Activated CD4-positive, alpha-beta memory T cell treated with anti-CD3 and anti-CD28 coated beads for 36 hours (primary cell): ENCODE measurements around the gene MAML2. TPM values are rescaled to one million over a fixed set of nuclear protein-coding genes. Genes with fewer than 3 reads are reported as not detected.

Source experiments
- CTCF ChIA-PET: fragments of 350-600 bp; sonication (Branson Sonifier 250); formaldehyde crosslinking; loops from one replicate; lab custom pipeline; 2021; ENCODE audit warnings: antibody characterized with exemption, inconsistent platforms; lab: Charles Lee
- POLR2A ChIA-PET: fragments of 350-600 bp; sonication (Branson Sonifier 250); formaldehyde crosslinking; loops from one replicate; lab custom pipeline; 2021; ENCODE audit warnings: antibody characterized with exemption; lab: Charles Lee
- DNase-seq: peaks from one replicate; pipeline ENCODE4 v3.0.0-alpha.2; 2020
- H3K27ac Mint-ChIP-seq: one replicate; pipeline ENCODE4 v1.8.0; 2021; ENCODE audit warnings: mixed read lengths
- H3K27me3 Mint-ChIP-seq: one replicate; pipeline ENCODE4 v1.8.0; 2021; ENCODE audit warnings: mixed read lengths
- H3K36me3 Mint-ChIP-seq: one replicate; pipeline ENCODE4 v1.8.0; 2021; ENCODE audit warnings: mixed read lengths
- H3K4me1 Mint-ChIP-seq: one replicate; pipeline ENCODE4 v1.8.0; 2021; ENCODE audit warnings: low read depth, mixed read lengths
- H3K4me3 Mint-ChIP-seq: one replicate; pipeline ENCODE4 v1.8.0; 2021; ENCODE audit warnings: mild to moderate bottlenecking, mixed read lengths
- H3K9me3 Mint-ChIP-seq: one replicate; pipeline ENCODE4 v1.8.0; 2021; ENCODE audit warnings: mixed read lengths
- intact Hi-C: fragments of 100-400 bp; cut with micrococcal nuclease; formaldehyde crosslinking; loops from one replicate; pipeline ENCODE4 v1.15.1; 2023
- total RNA-seq, 2 experiments: library from RNA; stranded (reverse); gene quantifications; one replicate each; pipeline ENCODE4 v1.2.3, GENCODE V29; 2021

Gene MAML2
- total RNA-seq, 2 experiments from 2014 or later = 24.2 TPM

GRCh38 chr11:96256215-96257011 is 86.6 kb downstream of the MAML2 start:
- CTCF ChIA-PET = interaction anchor here (1.1 to 2.8 kb wide), 4 partner anchors 11 to 201 kb away, joined by 3 to 13 read pairs (median 3); partner anchors contain the start of gene MAML2
- POLR2A ChIA-PET = interaction anchor here (0.6 to 1.3 kb wide), 2 partner anchors 13 to 347 kb away, joined by 3 to 6 read pairs; no protein-coding TSS in a partner anchor
- Mint-ChIP-seq H3K27ac (peak overlapping the region; percentile 79), H3K9me3 (no peaks in the 10 kb centered on the region), H3K36me3 (peaks cover 23% of the 10 kb centered on the region), H3K4me3 (peak overlapping the region; percentile 24), H3K4me1 (peaks cover 86% of the 10 kb centered on the region), H3K27me3 (no peaks in the 10 kb centered on the region)
- intact Hi-C loops = loop anchor here (2.0 to 5.0 kb wide), 3 partner anchors 36 to 244 kb away; partner anchors contain the start of gene CCDC82
- no peak for DNase-seq

- no peak for DNase-seq
- intact Hi-C loops = loop anchor here (1.0 to 5.0 kb wide), 4 partner anchors 66 to 243 kb away; partner anchors contain the start of genes CCDC82 and MAML2
- peaks cover 23% of the 10 kb centered on the region for H3K36me3 Mint-ChIP-seq
- no peaks in the 10 kb centered on the region for H3K27me3 Mint-ChIP-seq
- peak overlapping the region; percentile 71 for H3K27ac Mint-ChIP-seq
- peaks cover 84% of the 10 kb centered on the region for H3K4me1 Mint-ChIP-seq
- ChIA-PET POLR2A (interaction anchor here (1.6 kb wide), 2 partner anchors 12 to 65 kb away, joined by 3 to 5 read pairs; no protein-coding TSS in a partner anchor), CTCF (interaction anchor here (0.8 to 2.8 kb wide), 3 partner anchors 11 to 200 kb away, joined by 3 to 13 read pairs (median 4); partner anchors contain the start of gene MAML2)
- H3K4me3 Mint-ChIP-seq = peak overlapping the region; percentile 48
- H3K9me3 Mint-ChIP-seq = no peaks in the 10 kb centered on the region
These were observed 88.1 kb downstream of the MAML2 start for GRCh38 chr11:96254854-96255253.

GRCh38 chr11:96254087-96254486 is 88.9 kb downstream of the MAML2 start:
- Mint-ChIP-seq H3K36me3 (peaks cover 19% of the 10 kb centered on the region), H3K27me3 (no peaks in the 10 kb centered on the region), H3K4me1 (peaks cover 84% of the 10 kb centered on the region), H3K27ac (peak overlapping the region; percentile 71), H3K9me3 (no peaks in the 10 kb centered on the region), H3K4me3 (peak overlapping the region; percentile 46)
- peak; percentile 48 for DNase-seq
- intact Hi-C loops = loop anchor here (1.0 kb wide), 2 partner anchors 65 to 89 kb away; partner anchors contain the start of gene MAML2
- ChIA-PET CTCF (interaction anchor here (2.8 kb wide), 1 partner anchor 88 kb away, joined by 13 read pairs; the partner anchor contains the start of gene MAML2), POLR2A (interaction anchor here (1.6 kb wide), 2 partner anchors 11 to 65 kb away, joined by 3 to 5 read pairs; no protein-coding TSS in a partner anchor)

GRCh38 chr11:96246718-96247552 is 96.1 kb downstream of the MAML2 start:
- H3K27ac Mint-ChIP-seq = peak overlapping the region; percentile 72
- peaks cover 2% of the 10 kb centered on the region for H3K36me3 Mint-ChIP-seq
- DNase-seq = no peak
- ChIA-PET CTCF (no interaction called here), POLR2A (no interaction called here)
- no peaks in the 10 kb centered on the region for H3K27me3 Mint-ChIP-seq
- no peaks in the 10 kb centered on the region for H3K9me3 Mint-ChIP-seq
- H3K4me1 Mint-ChIP-seq = peaks cover 71% of the 10 kb centered on the region
- intact Hi-C loops = loop anchor here (1.0 to 2.0 kb wide), 3 partner anchors 11 to 96 kb away; partner anchors contain the start of gene MAML2
- H3K4me3 Mint-ChIP-seq = no peak overlapping the region

GRCh38 chr11:96242971-96243647 is 99.9 kb downstream of the MAML2 start:
- Mint-ChIP-seq H3K4me1 (peaks cover 53% of the 10 kb centered on the region), H3K9me3 (no peaks in the 10 kb centered on the region), H3K27me3 (no peaks in the 10 kb centered on the region), H3K27ac (peak overlapping the region; percentile 95), H3K4me3 (peak overlapping the region; percentile 78), H3K36me3 (no peaks in the 10 kb centered on the region)
- POLR2A ChIA-PET = interaction anchor here (0.6 to 1.8 kb wide), 15 partner anchors 12 to 452 kb away, joined by 3 to 11 read pairs (median 4); partner anchors contain the start of genes CCDC82, CEP57, JRKL and MAML2
- peak; percentile 91 for DNase-seq
- intact Hi-C loops = loop anchor here (1.0 kb wide), 5 partner anchors 8 to 188 kb away; no protein-coding TSS in a partner anchor
- CTCF ChIA-PET = interaction anchor here (0.8 to 8.5 kb wide), 10 partner anchors 12 to 395 kb away, joined by 3 to 93 read pairs (median 4); partner anchors contain the start of gene MAML2

- H3K4me3 Mint-ChIP-seq = peak overlapping the region; percentile 34
- peaks cover 48% of the 10 kb centered on the region for H3K4me1 Mint-ChIP-seq
- peak overlapping the region; percentile 72 for H3K27ac Mint-ChIP-seq
- CTCF ChIA-PET = interaction anchor here (0.6 to 8.5 kb wide), 4 partner anchors 17 to 187 kb away, joined by 3 to 93 read pairs (median 4); partner anchors contain the start of gene MAML2
- intact Hi-C loops = no loop called here
- DNase-seq = no peak
- H3K9me3 Mint-ChIP-seq = no peaks in the 10 kb centered on the region
- POLR2A ChIA-PET = interaction anchor here (0.6 to 1.8 kb wide), 11 partner anchors 13 to 452 kb away, joined by 3 to 11 read pairs (median 5); partner anchors contain the start of genes CCDC82, CEP57, JRKL and MAML2
- no peaks in the 10 kb centered on the region for H3K36me3 Mint-ChIP-seq
- H3K27me3 Mint-ChIP-seq = no peaks in the 10 kb centered on the region
These were observed 100.7 kb downstream of the MAML2 start for GRCh38 chr11:96242191-96242847.

- no peak for DNase-seq
- peaks cover 40% of the 10 kb centered on the region for H3K4me1 Mint-ChIP-seq
- H3K36me3 Mint-ChIP-seq = no peaks in the 10 kb centered on the region
- intact Hi-C loops = no loop called here
- no peak overlapping the region for H3K4me3 Mint-ChIP-seq
- H3K27ac Mint-ChIP-seq = no peak overlapping the region
- no peaks in the 10 kb centered on the region for H3K27me3 Mint-ChIP-seq
- ChIA-PET CTCF (interaction anchor here (8.5 kb wide), 1 partner anchor 99 kb away, joined by 93 read pairs; the partner anchor contains the start of gene MAML2), POLR2A (no interaction called here)
- H3K9me3 Mint-ChIP-seq = no peaks in the 10 kb centered on the region
These were observed 101.6 kb downstream of the MAML2 start for GRCh38 chr11:96241331-96241841.

- DNase-seq = no peak
- Mint-ChIP-seq H3K4me3 (no peak overlapping the region), H3K4me1 (peaks cover 45% of the 10 kb centered on the region), H3K27ac (no peak overlapping the region), H3K27me3 (no peaks in the 10 kb centered on the region), H3K9me3 (no peaks in the 10 kb centered on the region), H3K36me3 (peaks cover 6% of the 10 kb centered on the region)
- intact Hi-C loops = loop anchor here (10.0 kb wide), 1 partner anchor 404 kb away; no protein-coding TSS in a partner anchor
- POLR2A ChIA-PET = interaction anchor here (0.6 kb wide), 1 partner anchor 414 kb away, joined by 5 read pairs; no protein-coding TSS in a partner anchor
- CTCF ChIA-PET = interaction anchor here (1.1 to 8.5 kb wide), 4 partner anchors 38 to 184 kb away, joined by 3 to 93 read pairs (median 8); partner anchors contain the start of gene MAML2
These were observed 104.3 kb downstream of the MAML2 start for GRCh38 chr11:96238563-96239135.

- intact Hi-C loops = loop anchor here (10.0 kb wide), 1 partner anchor 403 kb away; no protein-coding TSS in a partner anchor
These were observed 105.2 kb downstream of the MAML2 start for GRCh38 chr11:96237766-96238266.

More at GRCh38 chr11:96237766-96238266, 105.2 kb downstream of the MAML2 start:
- no peak overlapping the region for H3K4me3 Mint-ChIP-seq
- no peak for DNase-seq
- POLR2A ChIA-PET = interaction anchor here (1.4 to 3.2 kb wide), 2 partner anchors 74 to 101 kb away, joined by 4 to 18 read pairs; no protein-coding TSS in a partner anchor
- no peak overlapping the region for H3K27ac Mint-ChIP-seq
- peaks cover 47% of the 10 kb centered on the region for H3K4me1 Mint-ChIP-seq
- H3K36me3 Mint-ChIP-seq = peaks cover 8% of the 10 kb centered on the region
- H3K27me3 Mint-ChIP-seq = no peaks in the 10 kb centered on the region
- CTCF ChIA-PET = interaction anchor here (1.1 to 8.5 kb wide), 4 partner anchors 13 to 183 kb away, joined by 3 to 93 read pairs (median 8); partner anchors contain the start of gene MAML2
- no peaks in the 10 kb centered on the region for H3K9me3 Mint-ChIP-seq
